NT2/D1 (cell line): ENCODE measurements around the gene METRN.

ENCODE experiments used
- DNase-seq: peaks from one replicate; pipeline ENCODE4 v3.0.0-alpha.2; 2011; ENCODE audit warnings: low read depth, low spot score
- H3K27me3 ChIP-seq: 2 replicates; pipeline ENCODE4 v1.6.0; 2011; ENCODE audit warnings: mild to moderate bottlenecking; ENCODE audit not compliant: insufficient read length, insufficient read depth
- H3K36me3 ChIP-seq: 2 replicates; pipeline ENCODE4 v1.6.1; 2011; ENCODE audit warnings: mild to moderate bottlenecking, low read length, mixed read lengths; ENCODE audit not compliant: insufficient read depth, insufficient read length
- H3K4me1 ChIP-seq: 2 replicates; pipeline ENCODE4 v1.5.1; 2011; ENCODE audit not compliant: insufficient read depth, insufficient read length
- H3K4me3 ChIP-seq: 2 replicates; pipeline ENCODE4 v1.5.1; 2011; ENCODE audit warnings: low read depth; ENCODE audit not compliant: insufficient read length
- H3K9ac ChIP-seq: 2 replicates; pipeline ENCODE4 v1.6.0; 2011; ENCODE audit warnings: low read depth; ENCODE audit not compliant: insufficient read length
- H3K9me3 ChIP-seq: 2 replicates; pipeline ENCODE4 v1.5.1; 2011; ENCODE audit warnings: mild to moderate bottlenecking, low read length; ENCODE audit not compliant: insufficient read depth
- SUZ12 ChIP-seq: IDR thresholded peaks from 2 replicates; pipeline ENCODE4 v1.6.1; 2011; ENCODE audit not compliant: insufficient read length, insufficient read depth; ENCODE audit errors: extremely low read depth
- YY1 ChIP-seq: IDR thresholded peaks from 2 replicates; pipeline ENCODE4 v1.6.1; 2011; ENCODE audit not compliant: insufficient read length, insufficient read depth
- ZNF274 ChIP-seq: IDR thresholded peaks from 2 replicates; pipeline ENCODE4 v1.6.1; 2011; ENCODE audit warnings: mild to moderate bottlenecking, low read depth, low read length

METRN gene

DNA sequence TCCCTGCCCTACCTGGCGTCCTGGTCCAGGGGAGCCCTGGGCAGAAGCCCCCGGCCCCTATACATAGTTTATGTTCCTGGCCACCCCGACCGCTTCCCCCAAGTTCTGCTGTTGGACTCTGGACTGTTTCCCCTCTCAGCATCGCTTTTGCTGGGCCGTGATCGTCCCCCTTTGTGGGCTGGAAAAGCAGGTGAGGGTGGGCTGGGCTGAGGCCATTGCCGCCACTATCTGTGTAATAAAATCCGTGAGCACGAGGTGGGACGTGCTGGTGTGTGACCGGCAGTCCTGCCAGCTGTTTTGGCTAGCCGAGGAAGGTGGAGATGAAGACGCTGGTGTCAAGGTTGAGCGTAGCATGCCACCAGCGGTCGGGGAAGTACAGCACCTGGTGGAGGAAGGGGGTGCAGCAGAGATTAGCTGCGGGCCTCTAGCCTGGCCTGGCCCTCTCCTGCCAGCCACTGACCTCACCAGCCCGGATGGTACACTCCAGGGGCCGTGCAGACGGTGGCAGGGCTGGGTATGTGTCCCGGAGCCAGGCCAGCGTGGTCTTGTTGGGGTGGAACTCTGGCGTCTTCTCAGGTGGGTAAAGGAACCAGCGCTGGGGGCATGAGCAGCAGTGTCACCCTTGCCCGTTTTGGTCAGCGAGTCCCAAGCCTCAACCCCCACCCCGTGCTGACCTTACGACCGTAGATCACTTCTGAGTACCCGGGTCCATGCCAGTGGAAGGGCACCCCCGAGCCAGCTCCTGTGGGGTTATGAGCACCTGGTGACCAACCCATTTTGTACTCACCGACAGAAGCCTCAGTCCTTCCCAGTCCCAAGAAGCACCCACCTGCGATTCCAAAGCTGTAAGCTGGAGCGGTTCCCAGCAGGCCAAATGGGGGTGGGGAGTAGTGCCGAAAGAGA lies 32.2 kb upstream of the METRN start:
- Histone ChIP-seq H3K9me3 (no peaks in the 10 kb centered on the region), H3K27me3 (no peaks in the 10 kb centered on the region), H3K9ac (peak overlapping the region; percentile 98), H3K36me3 (peaks cover 58% of the 10 kb centered on the region), H3K4me1 (peaks cover 25% of the 10 kb centered on the region), H3K4me3 (peak overlapping the region; percentile 95)
- no peak for DNase-seq
- TF ChIP-seq ZNF274 = no peak
- TF ChIP-seq YY1 = no peak
- no peak for TF ChIP-seq SUZ12

- Histone ChIP-seq H3K27me3 (no peaks in the 10 kb centered on the region), H3K4me1 (peaks cover 25% of the 10 kb centered on the region), H3K36me3 (peaks cover 66% of the 10 kb centered on the region), H3K4me3 (peak overlapping the region; percentile 95), H3K9ac (peak overlapping the region; percentile 96), H3K9me3 (no peaks in the 10 kb centered on the region)
- DNase-seq = no peak
- TF ChIP-seq ZNF274 (no peak), SUZ12 (no peak), YY1 (no peak)
These were observed 31.4 kb upstream of the METRN start for GRCh38 chr16:683396-684070.

GRCh38 chr16:684071-684794 lies 30.7 kb upstream of the METRN start, which contains the start of gene JMJD8:
TSS of gene JMJD8 (minus strand) at chr16:684334. CDS start at chr16:684319, 15 bp downstream.
- H3K4me3 ChIP-seq = peak within 1 kb of the TSS; percentile 95
- no peaks in the 10 kb centered on the region for H3K27me3 ChIP-seq
- DNase-seq = peak; percentile 90
- peaks cover 24% of the 10 kb centered on the region for H3K4me1 ChIP-seq
- no peaks in the 10 kb centered on the region for H3K9me3 ChIP-seq
- H3K9ac ChIP-seq = peak within 1 kb of the TSS; percentile 96
- TF ChIP-seq YY1 (peak; percentile 76), ZNF274 (no peak)
- H3K36me3 ChIP-seq = peaks cover 73% of the 10 kb centered on the region

DNA sequence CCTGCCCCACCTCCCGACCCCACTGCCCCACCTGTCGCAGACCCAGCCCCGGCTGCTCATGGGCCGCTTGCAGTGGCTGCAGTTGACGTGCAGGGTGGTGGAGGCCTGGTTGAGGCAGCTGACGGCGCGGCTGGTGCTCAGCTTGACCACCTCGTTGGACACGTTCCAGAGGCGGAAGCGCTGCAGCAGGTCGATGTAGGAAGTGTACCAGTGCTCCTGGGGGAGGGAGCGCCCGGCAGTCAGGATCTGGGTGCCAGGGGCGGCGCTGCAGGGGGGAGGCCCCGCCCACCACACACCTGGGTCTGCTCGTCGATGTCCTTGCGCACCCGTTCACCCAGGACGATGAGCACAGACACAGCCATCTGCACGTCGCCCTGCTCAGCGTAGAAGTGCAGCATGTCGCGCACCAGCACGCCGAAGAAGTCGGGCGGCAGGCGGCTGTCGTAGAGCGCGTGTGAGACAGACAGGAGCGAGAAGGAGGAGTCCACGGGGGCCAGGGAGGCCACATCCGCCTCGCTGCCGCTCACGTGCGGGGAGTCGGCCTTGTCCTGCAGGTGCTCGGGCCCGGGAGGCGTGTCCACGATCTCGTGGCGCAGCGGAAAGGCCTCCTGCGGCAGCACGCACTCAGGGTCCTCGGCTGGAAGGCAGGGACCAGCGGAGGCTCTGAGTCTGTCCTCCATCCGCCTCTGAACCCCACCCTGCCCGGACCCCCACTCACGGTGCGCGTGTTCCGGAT lies 29.8 kb upstream of the METRN start:
- H3K36me3 ChIP-seq = peaks cover 76% of the 10 kb centered on the region
- no peak overlapping the region for H3K4me3 ChIP-seq
- H3K27me3 ChIP-seq = no peaks in the 10 kb centered on the region
- no peak for DNase-seq
- TF ChIP-seq ZNF274 (no peak), SUZ12 (no peak)
- no peaks in the 10 kb centered on the region for H3K9me3 ChIP-seq
- H3K4me1 ChIP-seq = peaks cover 31% of the 10 kb centered on the region
- no peak overlapping the region for H3K9ac ChIP-seq

DNA sequence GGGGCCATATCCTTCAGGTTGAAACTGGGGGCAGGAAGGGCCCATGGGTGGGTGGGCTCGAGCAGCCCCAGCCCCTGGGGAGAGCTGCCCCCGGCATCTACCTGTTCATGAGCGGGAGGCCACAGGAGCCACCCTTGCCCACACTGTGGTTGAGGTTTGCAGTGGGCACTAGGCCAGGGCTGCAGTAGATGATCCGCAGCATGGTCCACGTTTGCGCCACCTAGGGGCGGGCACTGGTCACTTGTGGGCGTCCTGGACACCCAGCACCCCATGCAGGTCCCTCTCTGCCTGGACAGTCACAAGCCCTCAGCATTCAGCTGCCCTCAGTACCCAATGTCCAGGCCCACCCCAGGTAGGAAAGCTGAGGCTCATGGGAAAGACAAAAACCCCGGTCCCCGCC lies 29.0 kb upstream of the METRN start:
- Histone ChIP-seq H3K27me3 (peaks cover under 1% of the 10 kb centered on the region), H3K4me1 (peaks cover 31% of the 10 kb centered on the region), H3K4me3 (no peak overlapping the region), H3K36me3 (peaks cover 75% of the 10 kb centered on the region), H3K9ac (no peak overlapping the region), H3K9me3 (no peaks in the 10 kb centered on the region)
- no peak for DNase-seq
- no peak for TF ChIP-seq ZNF274

DNA sequence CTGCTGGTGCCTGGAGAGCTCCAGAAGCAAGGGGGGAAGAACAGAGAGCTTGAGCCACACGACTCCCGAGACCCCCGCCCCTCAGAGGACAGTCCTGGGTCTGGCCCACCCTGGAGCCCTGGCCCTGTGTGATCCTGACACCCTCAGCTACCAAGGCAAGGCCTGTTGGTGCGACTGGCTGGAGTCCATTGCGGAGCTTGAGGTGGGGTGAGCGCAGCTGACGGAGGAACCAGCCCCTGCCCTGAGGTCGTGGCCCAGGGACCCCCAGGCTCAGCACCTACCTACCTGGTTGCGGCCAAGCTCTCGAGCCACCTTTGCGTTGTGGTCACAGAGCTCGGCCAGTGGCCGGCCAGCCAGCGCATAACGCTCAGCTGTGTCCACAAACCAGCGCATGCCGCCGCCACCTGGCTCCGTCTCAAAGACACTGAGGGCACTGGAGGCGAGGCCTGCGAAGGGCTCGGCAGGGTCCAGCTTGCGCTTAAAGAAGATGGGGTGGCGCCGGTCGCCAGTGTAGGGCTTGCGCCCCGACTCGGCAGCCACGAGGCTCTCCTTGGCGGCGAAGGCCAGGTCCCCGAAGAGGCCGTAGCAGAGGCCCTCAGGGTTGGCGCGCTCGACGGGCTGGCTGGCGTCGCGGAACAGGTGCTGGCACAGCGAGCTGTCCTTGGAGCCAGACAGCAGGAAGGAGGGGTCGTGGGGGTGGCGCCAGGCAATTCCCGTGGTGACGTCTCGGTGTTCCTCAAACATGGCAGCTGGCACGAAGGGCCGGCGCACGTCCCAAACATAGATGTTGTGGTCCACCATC lies 28.3 kb upstream of the METRN start:
- Histone ChIP-seq H3K4me1 (peaks cover 29% of the 10 kb centered on the region), H3K9me3 (no peaks in the 10 kb centered on the region), H3K36me3 (peaks cover 68% of the 10 kb centered on the region), H3K27me3 (peaks cover 4% of the 10 kb centered on the region), H3K9ac (no peak overlapping the region), H3K4me3 (no peak overlapping the region)
- no peak for TF ChIP-seq YY1
- TF ChIP-seq ZNF274 = no peak
- no peak for TF ChIP-seq SUZ12
- DNase-seq = no peak
